GM21360 (cell line): ENCODE data around the gene RTN4IP1.
"Not testable (repeated sequence)": the region's sequence is repeated elsewhere in the genome, so short reads cannot be mapped to it uniquely, and the experiment has no call there.

ENCODE experiments used
- ATAC-seq: cut with Tn5 transposase; IDR thresholded peaks from one replicate; pipeline ENCODE4 v1.9.1; 2021; ENCODE audit warnings: mild to moderate bottlenecking, moderate library complexity; ENCODE audit not compliant: unreplicated experiment

RTN4IP1 gene

GRCh38 chr6:106548926-106549455 lies 80.3 kb downstream of the RTN4IP1 start:
- ATAC-seq, result not testable (repeated sequence)

GRCh38 chr6:106547601-106548453 lies 81.5 kb downstream of the RTN4IP1 start:
- ATAC-seq, result no peak

GRCh38 chr6:106546691-106547414 lies 82.4 kb downstream of the RTN4IP1 start:
- ATAC-seq, result no peak

GRCh38 chr6:106546261-106546690 lies 83.0 kb downstream of the RTN4IP1 start:
- ATAC-seq, result no peak

- no peak for ATAC-seq
Observed at GRCh38 chr6:106540907-106541306, 88.4 kb downstream of the RTN4IP1 start.

GRCh38 chr6:106540432-106540831 lies 88.9 kb downstream of the RTN4IP1 start:
- ATAC-seq, result no peak

GRCh38 chr6:106539936-106540335 lies 89.4 kb downstream of the RTN4IP1 start:
- ATAC-seq, result no peak

GRCh38 chr6:106538145-106538544 lies 91.2 kb downstream of the RTN4IP1 start:
- no peak for ATAC-seq

- no peak for ATAC-seq
Observed at GRCh38 chr6:106537662-106538061, 91.6 kb downstream of the RTN4IP1 start.

- ATAC-seq, result no peak
Observed at GRCh38 chr6:106536851-106537250, 92.4 kb downstream of the RTN4IP1 start.

GRCh38 chr6:106536357-106536756 lies 92.9 kb downstream of the RTN4IP1 start:
- ATAC-seq, result no peak

- no peak for ATAC-seq
Observed at GRCh38 chr6:106535012-106535411, 94.3 kb downstream of the RTN4IP1 start.

- ATAC-seq, result no peak
Observed at GRCh38 chr6:106534564-106534982, 94.7 kb downstream of the RTN4IP1 start.

GRCh38 chr6:106534004-106534403 lies 95.3 kb downstream of the RTN4IP1 start:
- no peak for ATAC-seq

- ATAC-seq, result no peak
Observed at GRCh38 chr6:106533054-106533453, 96.2 kb downstream of the RTN4IP1 start.

- no peak for ATAC-seq
Observed at GRCh38 chr6:106530502-106530901, 98.8 kb downstream of the RTN4IP1 start.

GRCh38 chr6:106530026-106530425 lies 99.3 kb downstream of the RTN4IP1 start:
- ATAC-seq, result no peak

GRCh38 chr6:106529438-106529837 lies 99.9 kb downstream of the RTN4IP1 start:
- ATAC-seq, result no peak

GRCh38 chr6:106528521-106528920 lies 100.8 kb downstream of the RTN4IP1 start:
- no peak for ATAC-seq

GRCh38 chr6:106527979-106528378 lies 101.3 kb downstream of the RTN4IP1 start:
- ATAC-seq, result no peak

- no peak for ATAC-seq
Observed at GRCh38 chr6:106527117-106527516, 102.2 kb downstream of the RTN4IP1 start.

- no peak for ATAC-seq
Observed at GRCh38 chr6:106525882-106526275, 103.4 kb downstream of the RTN4IP1 start.
